Type B pancreatic cell (in vitro differentiated cells): Measurements from ENCODE around the gene ANKRD13D. TPM values are rescaled to one million over a fixed set of nuclear protein-coding genes. Genes with fewer than 3 reads are reported as not detected.

Source experiments
- DNase-seq: peaks from one replicate; pipeline ENCODE4 v3.0.0; 2021; ENCODE audit warnings: mixed read lengths; ENCODE audit not compliant: unreplicated experiment; ENCODE audit errors: extremely low spot score
- H3K27ac Mint-ChIP-seq: 2 replicates; pipeline ENCODE4 v1.8.0; 2021; ENCODE audit warnings: mild to moderate bottlenecking, mixed read lengths
- H3K27me3 Mint-ChIP-seq: 2 replicates; pipeline ENCODE4 v1.8.0; 2021; ENCODE audit warnings: mixed read lengths
- H3K36me3 Mint-ChIP-seq: 2 replicates; pipeline ENCODE4 v1.8.0; 2021; ENCODE audit warnings: mixed read lengths
- H3K4me1 Mint-ChIP-seq: one replicate; pipeline ENCODE4 v1.8.0; 2021; ENCODE audit warnings: mixed read lengths; ENCODE audit not compliant: unreplicated experiment
- H3K4me3 Mint-ChIP-seq: 2 replicates; pipeline ENCODE4 v1.8.0; 2021; ENCODE audit warnings: mild to moderate bottlenecking, mixed read lengths
- H3K9me3 Mint-ChIP-seq: 2 replicates; pipeline ENCODE4 v1.8.0; 2021; ENCODE audit warnings: mixed read lengths
- total RNA-seq: library from RNA; stranded (reverse); gene quantifications from 2 replicates; pipeline ENCODE4 v1.2.1, GENCODE V29; 2021; ENCODE audit warnings: low replicate concordance
- TF ChIP-seq, protein P1 (sequence below): fragments of 200-600 bp; sonication (generic); conservative IDR thresholded peaks from 2 replicates; pipeline ENCODE4 v1.5.0; 2021; ENCODE audit warnings: antibody characterized with exemption, mild to moderate bottlenecking

Gene ANKRD13D
- total RNA-seq, 1 donor from 2014 or later, result 70.5 TPM

GRCh38 chr11:67312187-67313021 lies 23.3 kb downstream of the ANKRD13D start:
- Mint-ChIP-seq H3K4me3 (peak overlapping the region; percentile 63), H3K9me3 (no peaks in the 10 kb centered on the region), H3K27me3 (no peaks in the 10 kb centered on the region), H3K4me1 (peaks cover 14% of the 10 kb centered on the region), H3K36me3 (no peaks in the 10 kb centered on the region), H3K27ac (peak overlapping the region; percentile 97)
- TF ChIP-seq, protein P1, sequence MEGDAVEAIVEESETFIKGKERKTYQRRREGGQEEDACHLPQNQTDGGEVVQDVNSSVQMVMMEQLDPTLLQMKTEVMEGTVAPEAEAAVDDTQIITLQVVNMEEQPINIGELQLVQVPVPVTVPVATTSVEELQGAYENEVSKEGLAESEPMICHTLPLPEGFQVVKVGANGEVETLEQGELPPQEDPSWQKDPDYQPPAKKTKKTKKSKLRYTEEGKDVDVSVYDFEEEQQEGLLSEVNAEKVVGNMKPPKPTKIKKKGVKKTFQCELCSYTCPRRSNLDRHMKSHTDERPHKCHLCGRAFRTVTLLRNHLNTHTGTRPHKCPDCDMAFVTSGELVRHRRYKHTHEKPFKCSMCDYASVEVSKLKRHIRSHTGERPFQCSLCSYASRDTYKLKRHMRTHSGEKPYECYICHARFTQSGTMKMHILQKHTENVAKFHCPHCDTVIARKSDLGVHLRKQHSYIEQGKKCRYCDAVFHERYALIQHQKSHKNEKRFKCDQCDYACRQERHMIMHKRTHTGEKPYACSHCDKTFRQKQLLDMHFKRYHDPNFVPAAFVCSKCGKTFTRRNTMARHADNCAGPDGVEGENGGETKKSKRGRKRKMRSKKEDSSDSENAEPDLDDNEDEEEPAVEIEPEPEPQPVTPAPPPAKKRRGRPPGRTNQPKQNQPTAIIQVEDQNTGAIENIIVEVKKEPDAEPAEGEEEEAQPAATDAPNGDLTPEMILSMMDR, result no peak
- DNase-seq, result no peak

DNA sequence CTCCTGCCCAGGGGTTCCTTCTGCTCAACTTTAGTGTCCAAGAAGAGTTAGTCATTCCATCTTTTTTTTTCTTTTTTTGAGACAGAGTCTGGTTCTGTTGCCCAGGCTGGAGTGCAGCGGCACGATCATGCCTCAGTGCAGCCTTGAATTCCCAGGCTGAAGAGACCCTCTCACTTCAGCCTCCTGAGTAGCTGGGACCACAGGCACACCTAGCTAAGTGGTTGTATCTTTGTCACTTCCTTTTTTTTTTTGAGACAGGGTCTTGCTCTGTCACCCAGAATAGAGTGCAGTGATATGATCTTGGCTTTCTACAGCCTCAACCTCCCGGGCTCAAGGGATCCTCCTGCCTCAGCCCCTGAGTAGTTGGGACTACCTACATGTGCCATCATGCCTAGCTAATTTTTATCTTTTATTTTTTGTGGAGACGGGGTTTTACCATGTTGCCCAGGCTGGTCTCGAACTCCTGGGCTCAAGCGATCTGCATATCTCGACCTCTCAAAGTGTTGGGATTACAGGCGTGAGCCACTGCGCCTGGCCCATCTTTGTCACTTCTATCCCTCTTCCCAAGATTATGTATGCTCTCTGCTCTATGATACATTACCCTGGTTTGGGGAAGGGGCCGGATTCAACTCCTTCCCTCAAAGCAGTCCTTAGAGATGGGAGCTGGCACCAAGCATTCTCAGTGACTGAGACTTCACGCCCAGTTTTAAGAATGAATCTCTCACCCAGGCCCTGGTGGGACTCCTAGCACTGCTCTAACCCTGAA lies 24.2 kb downstream of the ANKRD13D start:
- H3K4me1 Mint-ChIP-seq, result peaks cover 15% of the 10 kb centered on the region
- no peak for DNase-seq
- no peak overlapping the region for H3K4me3 Mint-ChIP-seq
- H3K9me3 Mint-ChIP-seq, result no peaks in the 10 kb centered on the region
- H3K27ac Mint-ChIP-seq, result peak overlapping the region; percentile 97
- no peaks in the 10 kb centered on the region for H3K27me3 Mint-ChIP-seq
- TF ChIP-seq, protein P1, result no peak
- no peaks in the 10 kb centered on the region for H3K36me3 Mint-ChIP-seq

- DNase-seq, result no peak
- Mint-ChIP-seq H3K27me3 (peaks cover 3% of the 10 kb centered on the region), H3K4me1 (peaks cover 19% of the 10 kb centered on the region), H3K36me3 (no peaks in the 10 kb centered on the region), H3K9me3 (no peaks in the 10 kb centered on the region), H3K27ac (peak overlapping the region; percentile 97), H3K4me3 (peak overlapping the region; percentile 6)
- TF ChIP-seq, protein P1, result no peak
These were observed 25.1 kb downstream of the ANKRD13D start for GRCh38 chr11:67314218-67314617.

- H3K27ac Mint-ChIP-seq, result peak overlapping the region; percentile 81
These were observed 26.3 kb downstream of the ANKRD13D start for GRCh38 chr11:67315325-67315909.

DNA sequence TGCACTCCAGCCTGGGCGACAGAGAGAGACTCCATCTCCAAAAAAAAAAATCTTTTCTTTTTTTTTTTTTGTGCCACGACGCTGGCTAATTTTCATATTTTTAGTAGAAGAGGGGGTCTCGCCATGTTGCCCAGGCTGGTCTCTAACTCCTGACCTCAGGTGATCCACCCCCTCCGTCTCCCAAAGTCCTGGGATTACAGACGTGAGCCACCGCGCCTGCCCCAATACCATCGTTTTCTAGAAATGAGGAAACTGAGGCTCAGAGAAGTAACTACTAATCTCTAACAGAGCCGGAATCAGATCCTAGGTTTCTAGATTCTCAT lies 27.7 kb downstream of the ANKRD13D start:
- Mint-ChIP-seq H3K27ac (peak overlapping the region; percentile 97), H3K27me3 (peaks cover 3% of the 10 kb centered on the region), H3K9me3 (no peaks in the 10 kb centered on the region), H3K4me3 (peak overlapping the region; percentile 98), H3K36me3 (no peaks in the 10 kb centered on the region), H3K4me1 (peaks cover 19% of the 10 kb centered on the region)
- TF ChIP-seq, protein P1, result no peak
- no peak for DNase-seq

More at GRCh38 chr11:67315325-67315909, 26.3 kb downstream of the ANKRD13D start:
- Mint-ChIP-seq H3K4me3 (peak overlapping the region; percentile 78), H3K9me3 (no peaks in the 10 kb centered on the region), H3K27me3 (peaks cover 3% of the 10 kb centered on the region), H3K4me1 (peaks cover 19% of the 10 kb centered on the region), H3K36me3 (no peaks in the 10 kb centered on the region)
- no peak for DNase-seq
- TF ChIP-seq, protein P1, result no peak
